K562 (cell line): Measurements from ENCODE around the gene E2F2. TPM values are rescaled to one million over a fixed set of nuclear protein-coding genes. Genes with fewer than 3 reads are reported as not detected.
A peak's percentile ranks its signal among the peaks of the same experiment; 100 is the strongest.

Experiments
- CHD1 ChIP-seq: fragments of 200-600 bp; sonication (generic); IDR thresholded peaks from one replicate; pipeline ENCODE4 v1.6.1; 2012; ENCODE audit warnings: mild to moderate bottlenecking, moderate library complexity, low read length, inconsistent platforms
- ELF1 ChIP-seq: fragments of 200-800 bp; sonication (Bioruptor generic); IDR thresholded peaks from 2 replicates; pipeline ENCODE4 v1.6.1; 2016; ENCODE audit warnings: missing genetic modification characterization, missing compliant biosample characterization
- EP400 ChIP-seq: fragments of 450-650 bp; IDR thresholded peaks from 2 replicates; pipeline ENCODE4 v1.6.1; 2017; ENCODE audit warnings: antibody characterized with exemption, mild to moderate bottlenecking, moderate library complexity
- FOXK1 ChIP-seq: sonication (generic); formaldehyde crosslinking; IDR thresholded peaks from 2 replicates; pipeline ENCODE4 v1.8.0; 2022; ENCODE audit warnings: missing genetic modification reagents, mild to moderate bottlenecking, borderline replicate concordance
- JUN ChIP-seq, 2 experiments: sonication (generic) in 1 of 2; formaldehyde crosslinking in 1 of 2; IDR thresholded peaks; 2 replicates each; pipeline versions ENCODE4 v1.6.1 to v1.8.0; 2012 to 2022; ENCODE audit warnings: borderline replicate concordance in 2 of 2, mild to moderate bottlenecking in 2 of 2, improper control_type of control experiment in 1 of 2, low read depth in 1 of 2, low read length in 1 of 2, missing genetic modification reagents in 1 of 2
- KDM5B ChIP-seq: fragments of 200-600 bp; sonication (generic); IDR thresholded peaks from 2 replicates; pipeline ENCODE4 v1.6.1; 2012; ENCODE audit warnings: low read depth, mild to moderate bottlenecking, moderate library complexity, low read length, control low read depth, inconsistent platforms; ENCODE audit not compliant: insufficient replicate concordance
- MAZ ChIP-seq, 2 experiments: fragments of 450-650 bp in 1 of 2; sonication (generic) in 1 of 2; formaldehyde crosslinking; IDR thresholded peaks in 1 of 2; conservative IDR thresholded peaks in 1 of 2; 2 replicates each; pipeline versions ENCODE4 v1.4.0 to v1.5.0; 2020; ENCODE audit warnings: mild to moderate bottlenecking in 1 of 2, missing genetic modification reagents in 1 of 2
- NFE2L1 ChIP-seq: fragments of 450-650 bp; IDR thresholded peaks from 2 replicates; pipeline ENCODE4 v1.6.1; 2016; ENCODE audit warnings: missing genetic modification characterization, low read depth, mild to moderate bottlenecking, missing compliant biosample characterization, moderate library complexity, borderline replicate concordance
- NFYB ChIP-seq: IDR thresholded peaks from 2 replicates; pipeline ENCODE4 v1.6.1; 2011; ENCODE audit warnings: mild to moderate bottlenecking, moderate library complexity; ENCODE audit not compliant: insufficient read length; ENCODE audit errors: extremely low read depth
- NONO ChIP-seq, 2 experiments: fragments of 200-400 bp in 1 of 2; fragments of 450-650 bp in 1 of 2; formaldehyde crosslinking in 1 of 2; IDR thresholded peaks; 2 replicates each; pipeline ENCODE4 v1.6.1; 2017; ENCODE audit warnings: low read depth in 2 of 2, mild to moderate bottlenecking in 2 of 2, moderate library complexity in 2 of 2, low read length in 1 of 2
- SAP30 ChIP-seq: fragments of 200-600 bp; sonication (generic); IDR thresholded peaks from 2 replicates; pipeline ENCODE4 v1.6.1; 2012; ENCODE audit warnings: borderline replicate concordance, low read depth, mild to moderate bottlenecking, moderate library complexity, low read length, control low read depth, inconsistent platforms; ENCODE audit not compliant: insufficient read depth, poor library complexity, severe bottlenecking
- SIX5 ChIP-seq, 2 experiments: IDR thresholded peaks; 2 replicates each; pipeline ENCODE4 v1.6.1; 2011; ENCODE audit warnings: low read length in 2 of 2, borderline replicate concordance in 1 of 2, low read depth in 1 of 2, mild to moderate bottlenecking in 1 of 2, moderate library complexity in 1 of 2; ENCODE audit not compliant: insufficient read depth in 1 of 2
- SMAD3 ChIP-seq: fragments of 450-650 bp; formaldehyde crosslinking; conservative IDR thresholded peaks from 2 replicates; pipeline ENCODE4 v1.4.0; 2020; ENCODE audit warnings: mild to moderate bottlenecking
- TEAD2 ChIP-seq: fragments of 450-650 bp; IDR thresholded peaks from 2 replicates; pipeline ENCODE4 v1.6.1; 2016; ENCODE audit warnings: missing genetic modification characterization, control low read depth, missing compliant biosample characterization
- U2AF2 ChIP-seq: fragments of 200-400 bp; formaldehyde crosslinking; optimal IDR thresholded peaks from 2 replicates; pipeline ENCODE3; 2017; ENCODE audit warnings: low read depth, mild to moderate bottlenecking, low read length
- ZFP36 ChIP-seq: fragments of 150-350 bp; IDR thresholded peaks from 2 replicates; pipeline ENCODE4 v1.6.1; 2018; ENCODE audit warnings: low read length, low read depth; ENCODE audit not compliant: partially characterized antibody
- ZNF668 ChIP-seq: fragments of 250-450 bp; sonication (Bioruptor Pico); IDR thresholded peaks from 2 replicates; pipeline ENCODE4 v1.8.0; 2022; ENCODE audit warnings: mild to moderate bottlenecking, inconsistent platforms
- ZNF696 ChIP-seq: fragments of 250-450 bp; sonication (Bioruptor Pico); conservative IDR thresholded peaks from 2 replicates; pipeline ENCODE4 v1.4.0; 2020; ENCODE audit warnings: mild to moderate bottlenecking, moderate library complexity
- ZNF778 ChIP-seq: fragments of 450-650 bp; formaldehyde crosslinking; IDR thresholded peaks from 2 replicates; pipeline ENCODE4 v1.4.0; 2020; ENCODE audit warnings: mild to moderate bottlenecking, moderate library complexity
- ZSCAN32 ChIP-seq: fragments of 450-650 bp; formaldehyde crosslinking; IDR thresholded peaks from 2 replicates; pipeline ENCODE4 v1.4.0; 2020; ENCODE audit warnings: mild to moderate bottlenecking, moderate library complexity
- polyA plus RNA-seq, 8 experiments: library from polyadenylated mRNA; depleted of rRNA in 4 of 8; stranded (reverse) in 5 of 8; unstranded in 3 of 8; fragments of >200 nt; fragmentation: Nextera tagmentation in 2 of 8; fragmentation: Illumina TruSeq in 1 of 8; extraction: Ambion mirVana in 2 of 8; extraction: Trizol in 1 of 8; gene quantifications; 2 replicates each; pipeline versions ENCODE4 v1.2.1 to v1.2.3, GENCODE V29; 2011 to 2014; ENCODE audit warnings: inconsistent platforms in 1 of 8, missing spikeins in 1 of 8
- total RNA-seq, 7 experiments: library from RNA; depleted of rRNA in 6 of 7; stranded (reverse); fragments of >200 nt in 6 of 7; fragmentation: Illumina TruSeq in 2 of 7; extraction: Trizol in 2 of 7; gene quantifications; 2 replicates each; pipeline versions ENCODE4 v1.2.1 to v1.2.3, GENCODE V29; 2011 to 2021; ENCODE audit warnings: low replicate concordance in 1 of 7
- TF ChIP-seq, protein P1 (sequence below): sonication (generic); formaldehyde crosslinking; IDR thresholded peaks from 2 replicates; pipeline ENCODE4 v1.5.0; 2020; ENCODE audit warnings: missing genetic modification reagents
- TF ChIP-seq, protein P2 (sequence below): fragments of 450-650 bp; IDR thresholded peaks from 2 replicates; pipeline ENCODE4 v1.6.1; 2016
- TF ChIP-seq, protein P3 (sequence below): sonication (generic); formaldehyde crosslinking; IDR thresholded peaks from 2 replicates; pipeline ENCODE4 v1.8.0; 2022; ENCODE audit warnings: missing genetic modification reagents, mild to moderate bottlenecking, moderate library complexity, borderline replicate concordance

E2F2 gene
- total and polyA plus RNA-seq, 9 of the 15 experiments (the other 6 are each of a cell fraction or from before 2014, with no cell fraction given): 3.1 to 25.3 (median 11.4) TPM

DNA sequence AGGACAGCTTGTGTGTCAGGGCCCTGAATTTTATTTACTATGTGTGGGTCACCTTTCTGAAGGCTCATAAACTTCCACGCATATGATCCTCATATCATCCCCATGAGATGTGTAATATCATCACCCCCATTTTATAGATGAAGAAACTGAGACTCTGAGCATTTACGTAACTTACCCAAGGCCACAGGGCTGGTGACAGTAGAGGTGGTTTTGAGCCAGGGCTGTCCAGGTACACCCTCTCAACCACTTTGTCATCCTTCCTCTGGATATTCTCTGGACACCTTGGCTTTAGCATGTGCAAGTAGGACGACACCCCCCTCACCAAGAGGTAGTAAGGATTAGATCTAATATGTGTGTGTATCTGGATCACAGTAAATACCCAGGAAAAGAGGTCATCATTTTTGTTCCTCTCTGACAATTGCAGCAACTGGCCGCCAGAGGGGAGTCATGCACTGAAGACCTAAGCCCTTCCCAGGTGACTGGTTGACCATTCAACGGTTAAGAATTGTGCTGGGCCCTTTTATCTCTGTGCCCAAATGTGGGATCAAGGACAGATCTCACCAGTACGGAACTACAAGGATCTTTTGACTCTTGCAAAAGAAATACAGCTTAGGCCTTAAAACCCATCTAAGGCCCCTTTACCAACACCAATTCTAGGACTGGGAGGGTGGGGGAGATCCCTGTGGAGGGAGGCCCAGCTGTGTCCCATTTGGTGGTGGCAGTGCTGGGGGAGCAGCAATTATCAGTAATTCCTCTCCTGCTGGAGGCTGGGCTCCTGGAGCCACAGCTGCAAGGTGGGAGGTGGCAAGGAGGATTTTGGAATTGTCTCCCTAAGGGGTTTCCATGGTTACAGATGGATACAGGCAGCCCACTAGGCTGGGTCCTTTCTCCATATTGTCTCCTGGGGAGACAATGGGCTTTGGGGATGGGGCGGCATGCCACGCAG, 13.7 kb upstream of the E2F2 start (continued):
- TF ChIP-seq, protein P1, sequence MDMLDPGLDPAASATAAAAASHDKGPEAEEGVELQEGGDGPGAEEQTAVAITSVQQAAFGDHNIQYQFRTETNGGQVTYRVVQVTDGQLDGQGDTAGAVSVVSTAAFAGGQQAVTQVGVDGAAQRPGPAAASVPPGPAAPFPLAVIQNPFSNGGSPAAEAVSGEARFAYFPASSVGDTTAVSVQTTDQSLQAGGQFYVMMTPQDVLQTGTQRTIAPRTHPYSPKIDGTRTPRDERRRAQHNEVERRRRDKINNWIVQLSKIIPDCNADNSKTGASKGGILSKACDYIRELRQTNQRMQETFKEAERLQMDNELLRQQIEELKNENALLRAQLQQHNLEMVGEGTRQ (CRISPR knock-in tag): no peak
- TF ChIP-seq EP400 (peak; percentile 30; the same call in 1 of the 2 replicates), KDM5B (no peak), SMAD3 (CRISPR knock-in tag) (0 out of 2 replicates have a peak, but pooled peaks have one; percentile 51), ZSCAN32 (CRISPR knock-in tag) (no peak), ZNF668 (CRISPR knock-in tag) (no peak), JUN (IDR thresholded peaks at IDR 0.05; ENCODE audit: borderline replicate concordance, low read depth, low read length) (no peak; the same call in 1 of the 2 replicates), JUN (CRISPR knock-in tag; IDR thresholded peaks at IDR 0.05; ENCODE audit: borderline replicate concordance) (no peak), NONO (IDR thresholded peaks at IDR 0.05; ENCODE audit: low read depth in 2 of 2, low read length in 1 of 2) (peak in 1 of 2 experiments; percentile 54; a peak in 1 of 4 replicates), U2AF2 (no peak), ZNF696 (CRISPR knock-in tag) (no peak), MAZ (CRISPR knock-in tag; conservative IDR thresholded peaks at IDR 0.05 in 1 of 2, IDR thresholded peaks at IDR 0.05 in 1 of 2) (peak in 1 of 2 experiments; percentile 61; a peak in 2 of 4 replicates), CHD1 (no peak), ZFP36 (no peak), FOXK1 (CRISPR knock-in tag) (no peak), NFE2L1 (tag) (no peak), TEAD2 (tag) (no peak), ZNF778 (no peak), SAP30 (no peak), SIX5 (IDR thresholded peaks at IDR 0.05; ENCODE audit: borderline replicate concordance in 1 of 2, insufficient read depth in 1 of 2, low read depth in 1 of 2, low read length in 2 of 2) (no peak), NFYB (no peak), ELF1 (no peak)
- TF ChIP-seq, protein P2, sequence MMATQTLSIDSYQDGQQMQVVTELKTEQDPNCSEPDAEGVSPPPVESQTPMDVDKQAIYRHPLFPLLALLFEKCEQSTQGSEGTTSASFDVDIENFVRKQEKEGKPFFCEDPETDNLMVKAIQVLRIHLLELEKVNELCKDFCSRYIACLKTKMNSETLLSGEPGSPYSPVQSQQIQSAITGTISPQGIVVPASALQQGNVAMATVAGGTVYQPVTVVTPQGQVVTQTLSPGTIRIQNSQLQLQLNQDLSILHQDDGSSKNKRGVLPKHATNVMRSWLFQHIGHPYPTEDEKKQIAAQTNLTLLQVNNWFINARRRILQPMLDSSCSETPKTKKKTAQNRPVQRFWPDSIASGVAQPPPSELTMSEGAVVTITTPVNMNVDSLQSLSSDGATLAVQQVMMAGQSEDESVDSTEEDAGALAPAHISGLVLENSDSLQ: no peak
- TF ChIP-seq, protein P3, sequence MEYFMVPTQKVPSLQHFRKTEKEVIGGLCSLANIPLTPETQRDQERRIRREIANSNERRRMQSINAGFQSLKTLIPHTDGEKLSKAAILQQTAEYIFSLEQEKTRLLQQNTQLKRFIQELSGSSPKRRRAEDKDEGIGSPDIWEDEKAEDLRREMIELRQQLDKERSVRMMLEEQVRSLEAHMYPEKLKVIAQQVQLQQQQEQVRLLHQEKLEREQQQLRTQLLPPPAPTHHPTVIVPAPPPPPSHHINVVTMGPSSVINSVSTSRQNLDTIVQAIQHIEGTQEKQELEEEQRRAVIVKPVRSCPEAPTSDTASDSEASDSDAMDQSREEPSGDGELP (CRISPR knock-in tag): peak; percentile 65
